Bronchial epithelial cell (primary cell): ENCODE measurements around the gene IL3. TPM values are rescaled to one million over a fixed set of nuclear protein-coding genes. Genes with fewer than 3 reads are reported as not detected.
A peak's percentile ranks its signal among the peaks of the same experiment; 100 is the strongest.

Experiments
- DNase-seq: peaks from one replicate; pipeline ENCODE4 v3.0.0-alpha.2; 2010; ENCODE audit warnings: low read depth
- FAIRE-seq: peaks from 2 replicates; lab custom pipeline; 2011; peaks lifted over from hg19 to GRCh38; lab: Jason Lieb, UNC
- H3K27me3 ChIP-seq: 2 replicates; pipeline ENCODE4 v1.5.1; 2011; ENCODE audit warnings: low read length; ENCODE audit not compliant: control insufficient read depth, insufficient read depth
- H3K36me3 ChIP-seq: 2 replicates; pipeline ENCODE4 v1.5.1; 2011; ENCODE audit warnings: low read length; ENCODE audit not compliant: control insufficient read depth, insufficient read depth
- H3K4me3 ChIP-seq: 2 replicates; pipeline ENCODE4 v1.5.1; 2011; ENCODE audit warnings: mild to moderate bottlenecking, low read depth, low read length, control low read depth
- CTCF ChIP-seq: IDR thresholded peaks from 2 replicates; pipeline ENCODE4 v1.5.1; 2011; ENCODE audit warnings: mild to moderate bottlenecking, moderate library complexity, low read length, control low read depth, inconsistent platforms; ENCODE audit not compliant: insufficient read depth, severe bottlenecking
- total RNA-seq: library from RNA; depleted of rRNA; stranded (reverse); fragments of >200 nt; gene quantifications from 2 replicates; pipeline ENCODE4 v1.2.1, GENCODE V29; 2014

Gene IL3
- total RNA-seq, 1 donor from 2014 or later, result not detected

- no peaks in the 10 kb centered on the region for H3K27me3 ChIP-seq
- no peak for DNase-seq
- no peak for FAIRE-seq
- H3K36me3 ChIP-seq, result no peaks in the 10 kb centered on the region
- no peak for TF ChIP-seq CTCF
- H3K4me3 ChIP-seq, result no peak overlapping the region
These were observed 7.9 kb upstream of the IL3 start for GRCh38 chr5:132052520-132052919.

GRCh38 chr5:132053483-132053882 lies 7.0 kb upstream of the IL3 start:
- Histone ChIP-seq H3K27me3 (no peaks in the 10 kb centered on the region), H3K36me3 (no peaks in the 10 kb centered on the region), H3K4me3 (no peak overlapping the region)
- no peak for DNase-seq
- TF ChIP-seq CTCF, result no peak
- no peak for FAIRE-seq

- FAIRE-seq, result peak; percentile 83
- TF ChIP-seq CTCF, result no peak
- Histone ChIP-seq H3K27me3 (no peaks in the 10 kb centered on the region), H3K36me3 (no peaks in the 10 kb centered on the region), H3K4me3 (no peak overlapping the region)
- DNase-seq, result no peak
These were observed 6.3 kb upstream of the IL3 start for GRCh38 chr5:132054031-132054696.

- Histone ChIP-seq H3K27me3 (no peaks in the 10 kb centered on the region), H3K36me3 (no peaks in the 10 kb centered on the region), H3K4me3 (no peak overlapping the region)
- DNase-seq (no peak), FAIRE-seq (no peak)
- TF ChIP-seq CTCF, result no peak
These were observed 5.6 kb upstream of the IL3 start for GRCh38 chr5:132054697-132055440.

GRCh38 chr5:132055441-132055807 lies 5.0 kb upstream of the IL3 start:
- H3K27me3 ChIP-seq, result no peaks in the 10 kb centered on the region
- no peak for DNase-seq
- FAIRE-seq, result no peak
- H3K4me3 ChIP-seq, result no peak overlapping the region
- TF ChIP-seq CTCF, result no peak
- H3K36me3 ChIP-seq, result no peaks in the 10 kb centered on the region
